GM19455 (cell line): ENCODE results near the gene ZP4.
"Not testable (repeated sequence)": the region's sequence is repeated elsewhere in the genome, so short reads cannot be mapped to it uniquely, and the experiment has no call there.

Experiments
- ATAC-seq: cut with Tn5 transposase; IDR thresholded peaks from one replicate; pipeline ENCODE4 v1.9.1; 2021; ENCODE audit not compliant: unreplicated experiment

Gene ZP4

DNA sequence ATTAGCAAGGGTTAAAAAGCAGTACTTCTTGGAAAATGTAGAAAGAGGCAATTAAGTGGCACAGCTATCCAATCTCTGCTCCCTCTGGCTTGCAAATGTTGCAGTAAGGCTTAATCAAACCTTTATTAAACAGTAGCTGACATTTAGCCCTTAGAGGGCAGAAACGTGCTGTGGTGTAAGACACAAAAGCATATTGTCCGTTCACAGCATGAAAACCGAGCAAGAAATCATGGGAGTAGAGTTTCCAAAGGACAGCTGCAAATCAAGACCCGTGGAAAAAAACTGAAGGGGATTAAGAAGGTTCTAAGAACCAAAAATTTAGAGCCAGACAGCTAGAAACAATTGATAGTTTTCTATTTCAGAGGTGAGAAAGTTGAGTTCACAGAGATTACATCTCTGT lies 13.1 kb downstream of the ZP4 start:
- no peak for ATAC-seq

- ATAC-seq, result no peak
These were observed 15.4 kb downstream of the ZP4 start for GRCh38 chr1:237875291-237875690.

DNA sequence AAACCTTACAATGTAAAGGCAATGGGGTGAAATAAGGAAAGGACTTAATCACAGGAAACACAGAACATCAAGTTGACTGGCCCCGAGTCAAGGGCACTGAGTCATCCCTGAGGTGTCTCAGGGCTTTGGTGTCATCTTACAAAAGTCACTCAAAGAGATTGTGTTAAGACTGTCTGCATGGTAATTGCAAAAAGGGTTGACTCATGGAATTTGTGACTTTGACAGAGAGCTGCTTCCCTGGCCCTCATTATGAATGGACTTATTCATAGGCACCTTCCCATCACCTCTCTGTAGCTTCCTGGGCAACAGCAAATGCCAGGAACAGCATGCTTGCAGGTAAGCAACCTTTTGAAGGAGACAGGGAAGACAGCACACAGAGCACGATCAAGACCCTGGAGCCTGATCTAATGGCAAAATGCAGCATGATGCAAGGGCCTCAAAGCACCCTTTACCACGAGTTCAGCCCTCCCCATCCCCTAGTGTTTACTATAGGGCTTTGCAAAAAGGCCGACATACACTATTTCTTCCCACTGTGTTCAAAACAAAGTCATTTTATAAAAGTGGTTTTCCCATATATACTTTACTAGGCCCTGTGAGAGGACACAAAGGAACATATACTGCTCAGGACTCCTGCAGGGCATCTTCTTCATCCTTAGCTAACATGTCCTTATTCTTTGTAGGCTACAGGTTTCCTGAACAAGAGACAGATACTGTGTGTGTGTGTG lies 17.1 kb downstream of the ZP4 start:
- ATAC-seq, result no peak

- no peak for ATAC-seq
These were observed 21.7 kb downstream of the ZP4 start for GRCh38 chr1:237868817-237869600.

GRCh38 chr1:237867380-237867888 lies 23.3 kb downstream of the ZP4 start:
- no peak for ATAC-seq

GRCh38 chr1:237864338-237865244 lies 26.1 kb downstream of the ZP4 start:
- ATAC-seq, result no peak

GRCh38 chr1:237863234-237863633 lies 27.5 kb downstream of the ZP4 start:
- ATAC-seq, result no peak

DNA sequence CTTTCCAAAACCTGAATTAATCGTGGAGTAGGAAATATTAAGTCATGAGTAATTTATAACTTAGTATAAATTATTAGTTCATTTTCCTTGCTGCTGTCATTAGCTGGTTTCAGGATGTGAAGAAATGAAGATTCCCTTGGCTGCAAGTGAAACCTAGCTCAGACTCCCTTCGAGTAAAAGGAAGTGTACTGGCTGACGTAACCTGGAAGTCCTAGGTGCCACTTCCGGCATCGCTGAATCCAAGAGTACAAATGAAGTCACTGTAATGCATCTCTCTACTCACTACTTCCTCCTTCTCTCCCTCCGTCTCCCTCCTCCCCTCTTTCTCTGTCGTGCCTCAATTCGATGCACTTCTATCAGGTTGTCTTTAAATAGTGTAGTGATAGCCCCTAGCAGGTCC lies 28.8 kb downstream of the ZP4 start:
- no peak for ATAC-seq

- no peak for ATAC-seq
These were observed 31.7 kb downstream of the ZP4 start for GRCh38 chr1:237858992-237859391.

GRCh38 chr1:237857455-237857854 lies 33.3 kb downstream of the ZP4 start:
- no peak for ATAC-seq

DNA sequence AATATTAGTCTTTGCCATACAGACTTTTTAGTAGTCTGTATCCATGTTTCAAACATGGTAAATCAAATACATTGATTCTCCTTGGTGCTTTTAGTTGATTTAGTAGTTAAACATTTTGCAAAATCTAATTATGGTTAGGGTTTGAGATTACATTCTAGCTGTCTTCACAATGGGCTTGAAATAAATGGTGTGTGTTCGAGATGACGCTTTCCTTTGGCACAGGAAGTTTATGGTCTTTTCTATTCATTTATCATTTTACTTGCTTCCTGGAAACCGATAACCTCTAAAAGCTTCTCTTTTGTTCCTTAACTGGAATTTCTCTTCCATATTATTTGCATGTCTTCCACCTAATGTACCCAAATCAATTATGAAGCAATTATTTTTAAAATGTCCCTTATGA lies 38.4 kb downstream of the ZP4 start:
- ATAC-seq, result no peak

DNA sequence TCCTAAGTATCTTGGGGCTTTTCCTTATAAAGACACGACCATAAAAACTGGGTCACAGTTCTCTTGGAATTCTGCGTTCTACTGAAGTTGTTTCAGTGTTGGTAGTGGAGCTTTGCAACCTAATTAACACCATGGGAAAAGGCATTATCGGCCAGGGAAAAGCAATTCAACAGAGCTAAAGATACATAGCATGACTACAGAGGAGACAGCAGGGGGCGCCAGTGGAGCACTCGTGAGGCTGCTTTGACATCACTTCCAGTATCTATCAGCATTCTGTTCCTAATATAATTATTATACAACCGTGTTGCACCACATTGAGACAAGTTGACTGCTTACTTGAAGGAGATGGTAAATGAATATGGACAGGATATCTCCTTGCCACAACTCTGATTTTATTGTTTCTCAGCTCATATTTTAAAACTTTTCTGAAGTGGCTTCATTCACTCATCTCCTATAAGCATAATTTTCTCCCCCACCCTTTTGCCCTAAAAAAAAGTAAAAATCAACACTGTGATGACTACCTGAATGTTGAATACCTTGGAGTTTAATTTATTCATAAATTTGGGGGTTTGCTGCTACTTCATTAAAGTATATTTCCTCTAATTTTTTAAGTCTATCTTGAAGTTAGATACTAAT lies 39.4 kb downstream of the ZP4 start:
- ATAC-seq, result no peak

DNA sequence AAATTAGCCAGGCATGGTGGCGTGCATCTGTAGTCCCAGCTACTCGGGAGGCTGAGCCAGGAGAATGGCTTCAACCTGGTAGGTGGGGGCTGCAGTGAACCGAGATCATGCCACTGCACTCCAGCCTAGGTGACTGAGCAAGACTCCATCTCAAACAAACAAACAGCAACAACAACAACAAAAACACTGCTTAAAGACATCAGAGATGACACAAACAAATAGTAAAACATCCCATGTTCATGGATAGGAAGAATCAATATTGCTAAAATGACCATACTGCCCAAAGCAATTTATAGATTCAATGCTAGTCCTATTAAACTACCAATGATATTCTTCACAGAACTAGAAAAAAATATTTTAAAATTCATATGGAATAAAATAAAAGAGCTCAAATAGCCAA lies 47.2 kb downstream of the ZP4 start:
- not testable (repeated sequence) for ATAC-seq

DNA sequence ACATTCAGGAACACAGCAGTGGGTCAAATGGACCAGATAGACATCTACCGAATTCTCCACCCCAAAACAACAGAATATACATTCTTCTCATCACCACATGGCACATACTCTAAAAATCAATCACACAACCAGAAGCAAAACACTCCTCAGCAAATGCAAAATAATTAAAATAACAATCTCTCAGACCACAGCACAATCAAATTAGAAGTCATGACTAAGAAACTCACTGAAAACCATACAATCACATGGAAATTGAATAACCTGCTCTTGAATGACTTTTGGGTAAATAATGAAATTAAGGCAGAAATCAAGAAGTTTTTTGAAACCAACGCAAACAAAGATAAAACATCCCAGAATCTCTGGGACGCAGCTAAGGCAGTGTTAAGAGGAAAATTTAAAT lies 49.2 kb downstream of the ZP4 start:
- ATAC-seq, result no peak

GRCh38 chr1:237838904-237839534 lies 51.7 kb downstream of the ZP4 start:
- no peak for ATAC-seq

DNA sequence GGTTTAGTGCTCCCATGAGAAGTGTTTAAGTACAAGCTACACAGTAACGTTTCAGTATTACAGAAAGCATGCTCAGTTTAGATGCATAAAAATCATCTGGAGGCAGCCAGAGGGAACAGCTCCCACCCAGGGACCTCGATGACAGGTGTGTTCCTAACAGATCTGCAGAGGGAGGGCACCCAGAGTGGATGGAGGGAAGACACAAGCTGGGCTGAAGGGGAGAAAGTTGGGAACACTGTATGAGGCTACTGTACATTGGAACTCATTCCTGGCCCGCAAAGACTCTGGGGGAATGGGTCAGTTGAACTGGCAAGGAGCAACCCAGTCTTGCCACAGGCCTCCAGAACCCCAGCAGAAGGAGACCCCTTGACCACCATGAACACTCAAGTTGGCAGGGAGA lies 52.4 kb downstream of the ZP4 start:
- ATAC-seq, result no peak

DNA sequence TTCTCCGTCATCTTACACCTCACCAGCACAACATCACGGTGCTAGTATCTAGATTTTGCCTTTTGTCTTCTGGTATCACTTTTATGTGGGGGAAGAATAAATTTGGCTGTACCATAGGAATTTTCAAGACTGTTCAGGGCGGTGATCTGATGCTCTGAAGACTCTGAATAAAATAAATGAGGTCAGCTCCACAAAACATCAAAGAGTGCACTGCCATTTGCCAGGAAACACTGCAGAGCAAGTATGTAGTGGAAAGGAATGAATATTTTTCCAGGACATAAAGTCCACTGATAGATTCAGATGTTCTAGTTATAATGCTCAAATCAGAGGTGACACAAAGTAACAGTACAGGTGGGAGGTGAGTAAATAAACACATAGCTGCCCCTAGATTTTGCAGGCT lies 56.3 kb downstream of the ZP4 start:
- ATAC-seq, result no peak

- ATAC-seq, result no peak
These were observed 56.7 kb downstream of the ZP4 start for GRCh38 chr1:237834048-237834447.

DNA sequence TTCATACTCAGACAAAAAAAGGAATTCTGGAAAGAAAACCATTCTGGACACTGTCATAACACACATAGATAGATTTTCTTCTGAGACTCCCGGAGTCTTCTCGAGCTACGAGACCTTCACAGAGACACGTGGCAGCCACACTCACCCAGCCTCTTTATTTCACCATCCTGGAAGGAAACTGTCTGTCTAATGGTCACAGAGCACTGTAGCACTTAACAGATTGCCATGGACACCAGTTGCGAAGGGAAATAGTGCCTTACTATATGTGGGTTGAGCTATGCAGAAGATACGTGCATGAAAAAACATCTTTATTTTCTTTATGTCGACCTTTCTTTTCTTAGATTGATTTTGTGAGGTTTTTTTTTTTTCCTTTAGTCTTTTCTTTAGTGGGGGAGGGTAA lies 57.9 kb downstream of the ZP4 start:
- ATAC-seq, result no peak
